Activated CD4-positive, CD25-positive, alpha-beta regulatory T cell treated with anti-CD3 and anti-CD28 coated beads, Interleukin-2, amount 50 U/mL, for 72 hours (primary cell): ENCODE results near the gene CALY.

Experiments
- DNase-seq: peaks from one replicate; pipeline ENCODE4 v3.0.0; 2021

CALY gene

GRCh38 chr10:133281628-133282372 lies 54.9 kb downstream of the CALY start:
- no peak for DNase-seq

- no peak for DNase-seq
Observed at GRCh38 chr10:133281084-133281483, 55.6 kb downstream of the CALY start.

GRCh38 chr10:133280391-133281059 lies 56.2 kb downstream of the CALY start:
- no peak for DNase-seq

- DNase-seq = no peak
Observed at GRCh38 chr10:133279326-133280226, 57.1 kb downstream of the CALY start.

GRCh38 chr10:133278577-133279265 lies 58.0 kb downstream of the CALY start:
- peak; percentile 64 for DNase-seq

- DNase-seq = no peak
Observed at GRCh38 chr10:133277993-133278576, 58.6 kb downstream of the CALY start.

GRCh38 chr10:133277277-133277992 lies 59.3 kb downstream of the CALY start:
- no peak for DNase-seq

GRCh38 chr10:133276435-133277201 lies 60.1 kb downstream of the CALY start, which contains the start of gene ADAM8:
Gene ADAM8 (minus strand): TSS chr10:133276868. CDS start chr10:133276817, 51 bp downstream.
- DNase-seq = peak; percentile 77

GRCh38 chr10:133276100-133276434 lies 60.6 kb downstream of the CALY start:
- no peak for DNase-seq

GRCh38 chr10:133275684-133276092 lies 61.0 kb downstream of the CALY start:
- peak; percentile 55 for DNase-seq

GRCh38 chr10:133274751-133275683 lies 61.7 kb downstream of the CALY start:
- DNase-seq = peak; percentile 66
